ENCODE measurements around the gene TRDMT1.
"Not testable (repeated sequence)": the region's sequence is repeated elsewhere in the genome, so short reads cannot be mapped to it uniquely, and the experiment has no call there.

The TRDMT1 gene

DNA sequence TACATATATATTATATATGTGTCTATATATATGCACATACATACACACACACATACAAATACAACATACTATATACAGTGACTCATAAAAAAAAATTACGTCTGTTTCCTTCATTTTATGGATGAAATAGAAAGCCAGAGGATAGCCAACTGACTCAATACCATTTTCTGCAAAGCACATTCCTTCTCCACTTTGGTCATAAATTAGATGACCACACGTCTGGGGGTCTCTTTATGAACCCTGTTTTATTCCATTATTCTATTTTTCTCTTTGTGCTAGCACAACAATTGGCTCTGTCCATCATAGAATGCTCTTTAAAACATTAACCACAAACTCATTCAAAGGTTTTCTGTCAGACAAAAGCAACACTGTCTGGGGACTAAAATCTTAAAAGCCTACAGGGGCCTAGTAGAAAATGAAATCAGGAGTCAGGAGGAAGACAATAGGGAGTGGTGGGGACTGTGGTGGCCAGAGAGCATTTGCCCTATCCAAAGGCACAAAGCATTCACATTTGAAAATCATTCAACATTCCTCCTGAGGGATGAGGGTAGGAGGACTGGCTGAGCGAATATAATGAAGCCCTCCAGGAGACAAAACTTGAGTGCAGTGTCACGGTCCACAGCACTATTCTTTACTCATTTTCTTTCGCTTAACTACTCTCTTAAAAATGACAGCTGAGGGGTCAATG lies 76.1 kb downstream of the TRDMT1 start:
- no peak for DNase-seq

DNA sequence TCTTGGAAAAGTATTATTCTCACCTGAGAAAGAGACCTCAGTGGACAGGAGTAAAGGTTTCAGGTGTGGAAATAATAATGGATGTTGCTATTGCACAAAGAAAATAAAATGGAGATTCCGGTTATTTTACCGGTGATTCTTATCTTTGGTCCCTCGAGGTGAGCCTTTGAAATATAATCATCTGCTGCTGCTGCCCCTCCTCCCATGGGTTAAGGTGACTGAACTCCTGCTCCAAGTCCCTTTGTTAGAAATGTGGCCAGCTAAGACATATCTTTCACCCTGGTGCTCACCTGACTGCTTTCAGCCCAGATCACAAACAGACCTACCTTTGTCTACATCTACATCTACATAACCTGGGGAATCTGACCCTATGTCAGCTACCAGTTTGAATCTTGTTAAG lies 77.5 kb downstream of the TRDMT1 start:
- no peak for DNase-seq

DNA sequence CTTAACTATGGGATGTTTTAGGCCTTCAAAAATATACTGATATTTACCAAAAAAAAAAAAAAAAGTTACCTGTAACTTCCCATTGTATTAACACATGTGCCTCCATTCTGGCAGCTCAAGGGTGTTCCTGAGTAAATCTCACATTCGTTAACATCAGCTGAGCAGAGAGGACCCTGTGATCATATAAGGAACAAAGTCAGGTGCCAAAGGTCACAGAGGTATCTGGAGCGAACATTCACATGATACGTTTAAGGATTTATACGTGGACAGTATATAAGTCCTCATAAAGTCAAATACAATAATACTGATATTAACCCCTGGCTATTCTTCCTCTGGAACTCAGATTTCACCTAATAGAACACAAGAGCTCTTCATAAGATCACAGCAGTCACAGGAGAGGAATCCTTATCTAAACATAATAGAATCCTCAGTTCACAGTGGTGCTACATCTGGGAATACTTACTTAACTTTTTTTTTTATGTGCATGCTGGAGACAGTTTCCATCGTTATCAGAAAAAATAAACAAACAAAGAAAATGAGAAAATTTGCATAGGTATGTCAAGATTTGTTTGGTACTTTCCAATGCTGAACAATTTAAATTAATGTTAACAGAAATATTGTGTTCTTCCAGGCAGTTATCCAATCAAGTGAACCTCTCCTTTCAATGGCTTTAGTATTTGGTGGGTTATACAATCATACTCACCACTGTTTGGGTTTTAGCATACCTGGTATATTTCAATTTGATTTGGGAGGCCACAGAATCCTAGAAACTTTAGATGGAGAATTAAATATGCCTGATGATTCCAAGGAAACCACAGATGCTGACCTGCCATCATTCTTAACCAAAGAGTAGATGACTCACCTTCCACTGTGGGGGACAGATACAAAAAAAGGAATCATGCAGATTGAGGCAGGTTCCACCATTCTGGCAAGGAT lies 78.5 kb downstream of the TRDMT1 start:
- no peak for DNase-seq

DNA sequence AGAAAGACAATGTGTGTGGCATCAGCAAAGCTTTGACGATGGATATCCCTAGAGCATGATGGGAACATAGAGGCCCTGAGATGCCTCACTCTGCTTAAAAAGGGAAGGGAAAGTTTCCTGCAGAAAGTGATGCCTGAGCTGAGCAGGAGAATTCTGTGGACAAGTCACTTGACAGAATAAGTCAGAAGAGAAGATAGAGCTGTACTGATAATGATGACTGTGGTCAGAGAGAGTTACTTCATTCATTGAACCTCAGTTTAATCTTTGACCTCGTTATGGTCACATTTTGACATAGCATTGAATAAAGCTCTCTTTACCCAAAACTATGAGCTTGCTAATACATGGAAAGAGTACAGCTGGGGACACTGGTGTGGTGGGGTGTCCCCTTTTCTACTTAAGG lies 79.4 kb downstream of the TRDMT1 start:
- no peak for DNase-seq

DNA sequence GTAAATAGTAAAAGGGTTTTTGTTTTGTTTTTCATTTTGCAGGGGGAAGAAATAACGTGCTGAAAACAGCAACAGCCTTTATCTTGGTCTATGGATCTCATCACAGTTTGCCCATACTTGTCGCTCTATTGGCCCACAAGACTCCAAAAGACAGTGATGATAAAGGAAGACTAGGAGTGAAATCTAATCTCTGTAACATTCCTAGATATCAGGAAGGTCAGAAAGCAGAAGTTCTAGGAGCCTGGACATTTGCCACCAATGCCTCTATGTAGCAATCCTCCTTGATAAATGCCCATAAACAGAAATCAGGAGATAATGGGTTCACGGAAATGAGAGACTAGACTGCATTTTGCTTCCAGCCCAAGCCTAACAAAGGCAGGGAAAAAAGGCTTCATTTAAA lies 80.8 kb downstream of the TRDMT1 start:
- DNase-seq, result no peak

DNA sequence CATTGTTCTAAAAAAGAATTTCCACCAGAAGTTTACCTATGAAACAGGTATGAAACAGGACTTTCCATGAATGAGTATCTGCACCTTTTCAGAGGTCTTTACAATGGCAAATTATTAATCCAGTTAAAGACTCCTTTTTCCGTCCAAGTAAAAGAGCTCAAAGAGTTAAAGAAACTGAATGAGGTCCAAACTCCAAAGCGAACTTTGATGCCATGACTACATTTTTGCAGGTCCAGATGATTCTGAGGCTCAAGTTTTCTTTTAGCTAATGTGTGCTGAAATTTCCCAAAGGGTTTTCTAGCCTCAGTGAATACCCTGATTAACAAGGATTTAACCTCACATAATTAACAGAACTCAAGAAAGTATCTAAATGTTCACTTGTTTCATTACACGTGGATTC lies 81.6 kb downstream of the TRDMT1 start:
- no peak for DNase-seq

DNA sequence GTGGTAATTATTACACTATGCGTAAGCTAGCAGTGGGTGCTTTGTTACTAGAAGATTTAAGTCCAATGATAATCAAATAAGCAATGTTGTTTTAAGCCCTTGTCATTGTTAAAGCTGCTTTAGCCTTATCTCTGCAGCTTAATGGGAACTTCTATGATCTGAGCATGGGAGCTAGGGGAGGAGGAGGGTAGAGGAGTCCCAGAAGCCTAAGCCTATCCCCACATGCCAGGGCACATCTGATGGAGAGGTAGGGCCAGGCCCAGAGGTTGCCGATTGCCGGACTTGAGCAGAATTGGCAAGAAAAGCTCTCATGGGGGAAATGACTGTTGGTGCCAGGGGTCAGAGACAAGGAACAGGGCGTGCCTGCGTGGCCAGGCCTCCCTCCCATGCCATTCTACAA lies 85.3 kb downstream of the TRDMT1 start:
- DNase-seq, result no peak

DNA sequence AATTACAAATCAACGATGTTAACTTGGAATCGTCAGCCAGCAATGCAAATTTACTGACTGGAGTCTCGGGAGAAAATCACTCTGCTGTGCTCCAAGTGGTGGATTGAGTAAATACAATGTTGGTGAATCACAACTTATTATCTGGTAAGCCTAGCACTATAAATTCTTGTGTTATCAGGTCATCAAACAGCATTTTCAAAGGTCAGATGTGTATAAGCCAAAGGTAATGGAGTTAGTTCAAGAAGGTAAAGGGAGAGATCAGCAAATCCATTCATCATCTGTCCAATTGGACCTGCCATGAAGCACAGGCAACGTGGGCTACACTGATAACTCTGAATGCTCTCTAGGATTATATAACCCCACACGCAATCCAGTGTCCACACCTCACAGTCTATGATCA lies 85.8 kb downstream of the TRDMT1 start:
- DNase-seq, result no peak

DNA sequence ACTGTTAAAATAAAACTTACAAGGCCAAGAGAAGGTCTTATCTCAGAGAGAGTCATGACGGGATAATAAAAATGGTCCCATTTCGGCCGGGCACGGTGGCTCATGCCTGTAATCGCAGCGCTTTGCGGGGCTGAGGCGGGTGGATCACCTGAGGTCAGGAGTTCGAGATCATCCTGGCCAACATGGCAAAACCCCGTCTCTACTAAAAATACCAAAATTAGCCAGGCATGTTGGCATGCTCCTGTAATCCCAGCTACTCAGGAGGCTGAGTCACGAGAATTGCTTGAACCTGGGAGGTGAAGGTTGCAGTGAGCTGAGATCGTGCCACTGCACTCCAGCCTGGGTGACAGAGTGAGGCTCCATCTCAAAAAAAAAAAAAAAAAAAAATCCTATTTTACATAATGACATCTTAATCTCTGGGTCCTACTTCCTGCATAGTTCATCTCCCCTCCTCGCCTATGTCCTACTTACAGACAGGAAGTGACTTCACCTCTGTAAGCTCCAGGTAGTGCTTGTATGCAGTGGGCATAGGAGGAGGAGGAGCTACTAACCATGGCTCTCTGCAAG lies 86.5 kb downstream of the TRDMT1 start:
- not testable (repeated sequence) for DNase-seq

DNA sequence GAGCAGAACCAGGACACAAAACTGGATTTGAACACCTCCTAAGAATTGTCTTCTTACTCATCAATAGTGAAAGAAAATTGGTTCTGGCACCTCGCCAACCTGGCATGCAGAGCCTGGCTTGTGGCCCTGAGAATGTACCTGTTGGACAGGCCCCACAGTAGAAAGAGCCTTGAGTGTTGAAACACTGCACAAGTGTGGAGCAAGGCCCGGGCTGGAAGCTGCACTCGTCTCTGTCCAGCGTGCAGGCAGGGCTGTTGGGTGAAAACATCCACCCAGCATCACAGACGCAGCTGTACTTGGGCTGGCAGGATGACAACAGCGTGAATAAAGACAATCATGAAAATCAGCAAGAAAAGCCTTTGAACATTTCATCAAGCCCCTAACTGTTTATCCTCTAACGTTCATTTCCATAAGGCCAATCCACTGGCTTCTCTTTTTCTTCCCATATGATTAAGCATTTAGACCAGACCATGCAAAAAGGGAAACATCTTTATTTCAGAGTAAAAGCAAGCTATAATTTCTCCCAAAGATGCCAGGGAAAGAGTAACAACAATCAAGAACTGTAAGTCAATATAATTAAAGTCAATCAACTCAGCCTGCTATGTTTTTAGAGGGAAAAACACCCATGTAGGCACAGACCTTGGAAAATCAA lies 87.5 kb downstream of the TRDMT1 start:
- no peak for DNase-seq

DNA sequence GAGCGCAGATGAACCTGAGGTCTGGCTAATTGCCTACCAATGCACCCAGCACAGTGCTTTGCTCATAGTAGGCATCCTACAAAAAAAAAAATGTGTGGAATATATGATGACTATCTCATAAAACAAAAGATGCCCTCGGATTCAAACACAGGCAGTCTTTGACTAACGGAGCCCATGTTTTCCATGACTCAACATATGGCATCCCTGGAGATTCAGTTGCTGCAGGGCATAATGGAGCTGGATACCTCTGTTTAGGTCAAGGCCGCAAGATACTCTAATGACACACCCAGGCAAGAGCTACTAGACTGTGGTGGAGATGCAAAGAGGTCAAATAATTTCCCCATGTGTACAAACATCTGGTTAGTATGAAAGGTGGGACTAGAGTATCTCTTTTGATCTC lies 88.1 kb downstream of the TRDMT1 start:
- DNase-seq, result no peak

DNA sequence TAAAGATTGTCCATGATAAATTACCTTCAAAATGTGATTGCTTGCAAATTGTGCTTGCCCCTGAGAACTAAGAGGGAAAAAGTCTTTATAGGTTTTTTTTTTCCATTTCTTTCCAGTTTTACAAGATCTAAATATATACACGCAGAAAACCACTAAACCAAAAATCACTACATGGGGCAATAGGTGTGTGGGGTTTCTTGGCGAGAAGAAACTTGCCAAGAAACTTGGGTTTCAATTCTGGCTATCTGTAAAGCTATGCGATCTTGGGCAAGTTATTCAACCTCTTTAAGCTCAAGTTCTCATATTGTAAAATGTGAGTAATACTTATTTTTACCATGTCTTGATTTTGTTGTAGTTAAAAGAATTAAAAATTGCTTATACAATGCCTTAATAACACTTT lies 88.9 kb downstream of the TRDMT1 start:
- no peak for DNase-seq

DNA sequence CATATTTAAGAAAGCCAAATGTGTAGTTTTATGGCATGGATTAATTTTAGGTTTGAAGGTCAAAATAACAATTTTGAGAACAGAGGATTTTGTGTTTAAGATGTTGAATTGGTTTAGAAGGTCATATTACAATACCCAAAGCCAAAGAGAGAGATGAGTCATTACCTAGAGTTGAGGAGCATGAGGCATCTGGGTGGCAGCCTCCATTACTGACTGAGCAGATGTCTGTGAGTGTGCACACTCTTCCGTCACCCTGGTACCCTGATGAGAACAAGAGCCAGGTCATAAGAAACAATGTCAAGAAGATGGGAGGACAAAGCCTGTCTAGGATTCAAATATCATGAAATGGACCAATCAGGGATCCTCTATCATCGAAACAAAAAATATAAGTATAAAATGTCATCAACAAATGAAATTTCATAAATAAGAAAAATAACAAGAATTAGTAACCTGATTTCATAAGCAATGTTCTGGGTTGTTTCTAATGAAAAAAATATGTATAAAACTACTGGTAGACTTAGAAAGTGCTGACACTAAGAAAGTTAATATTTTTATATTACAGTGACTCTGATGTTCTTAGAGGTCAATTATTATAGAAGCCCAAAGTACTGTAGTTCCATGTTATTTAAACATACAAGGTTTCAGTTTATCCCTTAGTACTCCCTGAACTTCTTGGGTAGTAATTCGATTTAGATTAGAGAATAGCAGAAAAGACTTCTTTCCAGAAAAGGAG lies 91.8 kb downstream of the TRDMT1 start:
- DNase-seq, result no peak

DNA sequence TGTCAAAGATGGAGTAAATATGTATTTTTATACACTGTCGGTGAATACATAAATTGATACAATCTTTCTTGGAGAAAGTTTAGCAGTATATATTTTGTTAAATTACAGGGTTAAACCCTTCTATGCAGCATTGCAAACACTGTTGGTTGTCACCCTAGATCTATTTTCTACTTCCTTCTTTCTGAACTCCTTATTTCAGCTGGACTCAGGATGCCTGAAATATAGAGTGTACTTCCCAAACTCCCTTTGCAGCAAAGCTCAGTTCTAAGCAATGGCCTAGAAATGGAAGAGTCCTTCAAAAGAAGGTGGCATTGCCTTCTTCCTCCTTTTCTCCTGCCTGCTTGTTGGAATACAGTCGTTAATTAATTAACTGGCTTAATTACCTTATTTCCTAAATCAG lies 92.4 kb downstream of the TRDMT1 start:
- DNase-seq, result no peak

DNA sequence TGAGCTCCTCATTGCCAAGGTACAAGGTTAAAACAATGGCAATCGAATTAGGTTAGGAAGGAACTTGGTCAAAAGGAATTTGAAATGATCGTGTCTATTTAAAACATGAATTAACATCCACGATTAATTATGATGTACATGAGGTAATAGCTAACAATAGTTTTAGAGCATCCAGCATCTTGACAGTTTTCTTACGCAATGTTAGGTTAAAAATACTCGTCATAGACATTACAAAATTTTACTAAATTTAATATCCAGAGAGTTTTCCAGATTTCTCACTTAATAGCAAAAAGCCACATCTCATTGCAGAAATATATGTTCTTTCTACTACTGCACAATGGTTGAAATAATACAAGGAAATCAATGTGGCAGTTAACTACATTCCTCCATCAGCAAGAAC lies 94.5 kb downstream of the TRDMT1 start:
- no peak for DNase-seq

DNA sequence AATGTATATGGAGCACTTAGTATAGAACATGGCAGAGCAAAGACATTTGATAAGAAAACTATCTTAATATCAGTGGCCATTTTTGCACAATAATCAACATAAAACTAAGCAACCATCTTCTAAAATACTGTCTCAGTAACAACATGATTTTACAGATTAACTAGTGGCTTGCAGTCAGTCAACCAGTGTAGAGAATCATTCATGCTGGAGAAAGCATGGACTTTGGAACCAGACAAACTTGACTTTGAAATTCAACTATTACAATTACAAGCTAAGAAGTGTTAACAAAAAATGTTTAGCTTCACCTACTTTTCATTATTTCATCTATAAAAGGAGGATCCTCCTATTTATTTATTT lies 99.6 kb downstream of the TRDMT1 start:
- no peak for DNase-seq

DNA sequence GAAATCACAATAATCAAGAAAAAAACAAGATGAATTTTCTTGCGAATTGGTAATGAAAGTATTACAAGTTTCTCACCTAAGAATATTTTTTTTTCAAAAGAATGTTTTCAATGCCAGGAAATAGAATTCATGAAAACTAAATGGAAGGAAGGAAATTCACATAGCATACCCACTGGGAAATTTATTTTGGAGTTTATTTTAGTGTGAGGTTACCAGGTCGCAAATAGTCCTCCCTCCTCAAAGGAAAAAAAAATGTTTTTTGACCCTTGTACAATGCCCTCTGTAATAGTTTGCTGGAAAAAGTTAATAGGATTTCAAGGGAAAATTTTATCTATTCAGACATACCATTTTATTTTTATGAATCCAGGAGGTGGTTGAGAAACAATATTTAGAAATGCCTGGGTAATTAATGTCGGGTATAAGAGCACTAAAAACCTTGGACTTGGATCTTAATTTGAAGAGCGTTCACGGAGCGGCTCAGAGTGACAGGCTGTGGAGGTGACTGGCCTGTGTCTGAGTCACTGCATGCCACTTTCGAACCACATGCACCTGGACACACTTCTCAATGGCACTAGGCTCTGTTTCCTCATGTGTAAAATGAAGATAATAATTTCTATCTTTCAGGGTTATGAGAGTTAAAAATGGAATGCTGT lies 100.1 kb downstream of the TRDMT1 start:
- DNase-seq, result no peak

DNA sequence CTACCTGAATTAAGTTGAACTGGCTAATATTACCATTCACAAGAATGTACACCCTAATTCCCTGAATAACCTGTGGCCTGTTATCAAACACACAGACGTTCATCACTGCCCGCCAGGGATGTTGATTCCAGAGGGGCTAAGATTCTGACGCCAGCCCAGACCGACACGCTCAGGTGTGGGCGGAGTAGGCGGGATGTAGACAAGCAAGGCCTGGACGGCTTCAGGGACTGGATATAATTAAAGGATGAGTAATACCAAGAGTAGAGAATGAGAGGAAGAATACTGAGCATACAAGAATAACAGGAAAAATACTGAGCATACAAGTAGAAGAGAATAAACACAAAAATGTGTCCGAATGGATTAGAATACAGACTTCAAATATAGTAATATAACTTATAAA lies 100.9 kb downstream of the TRDMT1 start:
- DNase-seq, result no peak

DNA sequence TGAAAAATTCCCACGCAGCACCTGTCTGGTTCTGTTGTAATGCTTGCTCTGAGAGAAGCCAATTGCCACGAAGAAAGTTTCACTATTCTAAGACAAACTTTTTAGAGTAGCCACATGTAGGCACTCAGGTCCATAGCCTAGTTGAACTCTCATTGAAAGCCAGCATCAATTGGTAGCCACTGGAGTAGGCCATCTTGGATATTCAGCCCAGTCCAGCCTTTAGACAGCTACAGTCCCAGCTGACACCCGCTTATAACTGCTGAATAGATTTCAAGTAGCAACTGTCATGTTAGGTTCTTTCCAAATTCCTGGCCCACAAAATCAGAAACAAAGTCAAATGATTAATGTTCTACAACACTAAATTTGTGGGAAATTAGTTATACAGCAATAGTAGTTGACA lies 103.5 kb downstream of the TRDMT1 start:
- DNase-seq, result no peak

Measured in NCI-H1436 treated with DMSO at 0.1 percent for 48 hours (cell line).